Measurements from ENCODE around the gene MRPL10.

- TF ChIP-seq CTCF (IDR thresholded peaks at IDR 0.05; ENCODE audit: low read length) (no peak), EZH2phosphoT487 (IDR thresholded peaks at IDR 0.05; ENCODE audit: low read length) (no peak)
These were observed 29.0 kb upstream of the MRPL10 start for GRCh38 chr17:47860386-47860785.

All from MM.1S (cell line).